ENCODE results near the gene RAI2.
"Not testable (repeated sequence)": the region's sequence is repeated elsewhere in the genome, so short reads cannot be mapped to it uniquely, and the experiment has no call there.

RAI2 gene

GRCh38 chrX:17786554-17787347 is 74.3 kb downstream of the RAI2 start:
- DNase-seq (ENCODE audit: low read depth in 4 of 4, low spot score in 1 of 4) = not testable (repeated sequence)

- DNase-seq (ENCODE audit: low read depth in 4 of 4, low spot score in 1 of 4) = no peak
Observed at GRCh38 chrX:17779434-17779833, 81.7 kb downstream of the RAI2 start.

GRCh38 chrX:17778997-17779396 is 82.1 kb downstream of the RAI2 start:
- no peak for DNase-seq (ENCODE audit: low read depth in 4 of 4, low spot score in 1 of 4)

- no peak for DNase-seq (ENCODE audit: low read depth in 4 of 4, low spot score in 1 of 4)
Observed at GRCh38 chrX:17774053-17774452, 87.0 kb downstream of the RAI2 start.

- DNase-seq (ENCODE audit: low read depth in 4 of 4, low spot score in 1 of 4) = no peak
Observed at GRCh38 chrX:17773221-17773876, 87.7 kb downstream of the RAI2 start.

- no peak for DNase-seq (ENCODE audit: low read depth in 4 of 4, low spot score in 1 of 4)
Observed at GRCh38 chrX:17769701-17770269, 91.3 kb downstream of the RAI2 start.

- DNase-seq (ENCODE audit: low read depth in 4 of 4, low spot score in 1 of 4) = no peak
Observed at GRCh38 chrX:17768997-17769396, 92.1 kb downstream of the RAI2 start.

- DNase-seq (ENCODE audit: low read depth in 4 of 4, low spot score in 1 of 4) = no peak
Observed at GRCh38 chrX:17767734-17768133, 93.4 kb downstream of the RAI2 start.

- no peak for DNase-seq (ENCODE audit: low read depth in 4 of 4, low spot score in 1 of 4)
Observed at GRCh38 chrX:17759990-17760389, 101.1 kb downstream of the RAI2 start.

GRCh38 chrX:17758382-17758781 is 102.7 kb downstream of the RAI2 start:
- no peak for DNase-seq (ENCODE audit: low read depth in 4 of 4, low spot score in 1 of 4)

GRCh38 chrX:17750436-17750835 is 110.7 kb downstream of the RAI2 start:
- DNase-seq (ENCODE audit: low read depth in 4 of 4, low spot score in 1 of 4) = no peak

Data from stimulated activated CD4-positive, alpha-beta T cell treated with anti-CD3 and anti-CD28 coated beads, Interleukin-1b, Interleukin-23, amount 100 ng/mL, for 24 hours (primary cell).